Measurements from ENCODE around the gene FYN. TPM values are rescaled to one million over a fixed set of nuclear protein-coding genes. Genes with fewer than 3 reads are reported as not detected.

Gene FYN
- total RNA-seq, 1 experiment from 2014 or later = 37.8 TPM

- no peak for TF ChIP-seq CTCF (IDR thresholded peaks at IDR 0.05; ENCODE audit: unreplicated experiment)
- no TSS peak for BruUV-seq (replicated peaks)
- Mint-ChIP-seq H3K9me3 (ENCODE audit: unreplicated experiment) (no peaks in the 10 kb centered on the region), H3K27ac (ENCODE audit: low read depth, unreplicated experiment) (no peak overlapping the region), H3K4me3 (ENCODE audit: unreplicated experiment) (no peak overlapping the region), H3K4me1 (ENCODE audit: insufficient read depth, unreplicated experiment) (no peaks in the 10 kb centered on the region), H3K36me3 (ENCODE audit: insufficient read depth, unreplicated experiment) (no peaks in the 10 kb centered on the region), H3K27me3 (ENCODE audit: insufficient read depth, unreplicated experiment) (no peaks in the 10 kb centered on the region)
- ChIA-PET POLR2A (interaction anchor here (0.9 kb wide), 1 partner anchor 9 kb away, joined by 3 read pairs; no protein-coding TSS in a partner anchor), CTCF (no interaction called here)
- intact Hi-C loops (cut with micrococcal nuclease) = no loop called here
- DNase-seq (ENCODE audit: unreplicated experiment) = no peak
These were observed 186.9 kb downstream of the FYN start for GRCh38 chr6:111686249-111686931.

GRCh38 chr6:111685526-111685925 is 187.7 kb downstream of the FYN start:
- H3K4me3 Mint-ChIP-seq (ENCODE audit: unreplicated experiment) = no peak overlapping the region
- intact Hi-C loops (cut with micrococcal nuclease) = no loop called here
- BruUV-seq (replicated peaks) = no TSS peak
- H3K27ac Mint-ChIP-seq (ENCODE audit: low read depth, unreplicated experiment) = no peak overlapping the region
- H3K27me3 Mint-ChIP-seq (ENCODE audit: insufficient read depth, unreplicated experiment) = no peaks in the 10 kb centered on the region
- no peaks in the 10 kb centered on the region for H3K36me3 Mint-ChIP-seq (ENCODE audit: insufficient read depth, unreplicated experiment)
- no peaks in the 10 kb centered on the region for H3K4me1 Mint-ChIP-seq (ENCODE audit: insufficient read depth, unreplicated experiment)
- CTCF ChIA-PET = interaction anchor here (0.6 kb wide), 1 partner anchor 59 kb away, joined by 3 read pairs; no protein-coding TSS in a partner anchor
- POLR2A ChIA-PET = interaction anchor here (0.9 to 1.0 kb wide), 2 partner anchors 10 kb away, joined by 3 read pairs; no protein-coding TSS in a partner anchor
- DNase-seq (ENCODE audit: unreplicated experiment) = no peak
- TF ChIP-seq CTCF (IDR thresholded peaks at IDR 0.05; ENCODE audit: unreplicated experiment) = no peak
- no peaks in the 10 kb centered on the region for H3K9me3 Mint-ChIP-seq (ENCODE audit: unreplicated experiment)

GRCh38 chr6:111685058-111685457 is 188.2 kb downstream of the FYN start:
- no peaks in the 10 kb centered on the region for H3K27me3 Mint-ChIP-seq (ENCODE audit: insufficient read depth, unreplicated experiment)
- BruUV-seq (replicated peaks) = no TSS peak
- no peak overlapping the region for H3K27ac Mint-ChIP-seq (ENCODE audit: low read depth, unreplicated experiment)
- DNase-seq (ENCODE audit: unreplicated experiment) = no peak
- intact Hi-C loops (cut with micrococcal nuclease) = no loop called here
- TF ChIP-seq CTCF (IDR thresholded peaks at IDR 0.05; ENCODE audit: unreplicated experiment) = no peak
- no peak overlapping the region for H3K4me3 Mint-ChIP-seq (ENCODE audit: unreplicated experiment)
- no peaks in the 10 kb centered on the region for H3K9me3 Mint-ChIP-seq (ENCODE audit: unreplicated experiment)
- no peaks in the 10 kb centered on the region for H3K4me1 Mint-ChIP-seq (ENCODE audit: insufficient read depth, unreplicated experiment)
- no peaks in the 10 kb centered on the region for H3K36me3 Mint-ChIP-seq (ENCODE audit: insufficient read depth, unreplicated experiment)
- POLR2A ChIA-PET = interaction anchor here (1.0 kb wide), 1 partner anchor 10 kb away, joined by 3 read pairs; no protein-coding TSS in a partner anchor
- CTCF ChIA-PET = no interaction called here

- POLR2A ChIA-PET = no interaction called here
- Mint-ChIP-seq H3K27me3 (ENCODE audit: insufficient read depth, unreplicated experiment) (no peaks in the 10 kb centered on the region), H3K36me3 (ENCODE audit: insufficient read depth, unreplicated experiment) (no peaks in the 10 kb centered on the region), H3K4me1 (ENCODE audit: insufficient read depth, unreplicated experiment) (no peaks in the 10 kb centered on the region), H3K9me3 (ENCODE audit: unreplicated experiment) (no peaks in the 10 kb centered on the region), H3K27ac (ENCODE audit: low read depth, unreplicated experiment) (no peak overlapping the region), H3K4me3 (ENCODE audit: unreplicated experiment) (no peak overlapping the region)
- BruUV-seq (replicated peaks) = no TSS peak
- CTCF ChIA-PET = no interaction called here
- TF ChIP-seq CTCF (IDR thresholded peaks at IDR 0.05; ENCODE audit: unreplicated experiment) = no peak
- intact Hi-C loops (cut with micrococcal nuclease) = no loop called here
- peak; percentile 47 for DNase-seq (ENCODE audit: unreplicated experiment)
These were observed 189.4 kb downstream of the FYN start for GRCh38 chr6:111683749-111684267.
